Omental fat pad (tissue), 4 donors: Measurements from ENCODE around the gene SHF. TPM values are rescaled to one million over a fixed set of nuclear protein-coding genes. Genes with fewer than 3 reads are reported as not detected.
A peak's percentile ranks its signal among the peaks of the same experiment; 100 is the strongest.

Experiments used
- ATAC-seq: fragments of 150-250 bp; one replicate; pipeline ENCODE4 v1.9.1; 2016; ENCODE audit warnings: mild to moderate bottlenecking, moderate library complexity; ENCODE audit not compliant: low FRiP score
- DNase-seq: peaks from one replicate; pipeline ENCODE4 v3.0.0-alpha.2; 2019; ENCODE audit warnings: low spot score
- total RNA-seq, 4 donors: library from RNA; depleted of rRNA; stranded (reverse); fragments of >200 nt; gene quantifications; one replicate each; pipeline ENCODE4 v1.1.0, GENCODE V29; 2016
- TF ChIP-seq, protein P1 (sequence below), 3 donors: fragments of 450-650 bp; IDR thresholded peaks; one replicate each; pipeline ENCODE4 v1.5.1; 2016 to 2017; ENCODE audit warnings: antibody characterized with exemption in 3 of 3, mild to moderate bottlenecking in 3 of 3, moderate library complexity in 2 of 3

SHF gene
- total RNA-seq, 4 donors from 2014 or later: 1.9 to 10.5 (median 3.7) TPM

DNA sequence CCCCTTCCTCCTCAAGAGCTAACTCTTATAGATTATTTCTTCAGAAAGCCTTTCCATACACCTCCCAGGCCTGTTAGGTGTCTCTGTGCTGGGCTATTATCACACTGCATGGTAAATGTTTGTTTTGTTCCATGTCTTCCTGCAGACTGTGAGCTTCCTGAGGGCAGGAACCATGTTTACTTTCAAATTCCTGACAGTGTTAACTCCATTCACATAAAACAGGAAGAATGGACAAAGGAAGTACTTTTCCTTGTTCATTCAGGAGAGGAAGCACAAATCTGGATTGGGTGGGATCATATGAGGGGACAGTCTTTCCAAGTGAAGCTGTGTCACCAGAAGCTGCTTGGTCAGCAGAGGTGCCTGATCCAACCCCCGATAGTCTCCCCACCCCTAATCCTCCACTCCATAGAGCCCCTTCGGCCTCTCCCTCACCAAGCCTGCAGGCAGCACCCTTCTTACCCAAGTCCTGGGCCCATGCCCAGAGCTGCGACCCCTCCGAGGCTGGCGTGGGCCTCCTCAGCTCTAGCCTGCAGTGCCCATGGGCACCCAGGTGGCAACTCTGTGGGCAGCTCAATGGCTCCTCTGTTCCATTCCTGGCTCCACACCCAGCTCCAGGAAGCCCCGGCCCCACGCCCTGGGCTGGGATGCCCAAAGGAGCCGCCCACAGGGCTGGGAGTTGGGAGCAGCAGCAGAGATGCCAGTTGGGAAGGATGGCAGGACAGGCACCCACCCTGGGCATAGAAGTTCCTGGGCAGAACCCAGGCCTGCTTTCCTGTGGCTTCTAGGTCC is 6.9 kb downstream of the SHF start:
- ATAC-seq: no peak
- TF ChIP-seq, protein P1, sequence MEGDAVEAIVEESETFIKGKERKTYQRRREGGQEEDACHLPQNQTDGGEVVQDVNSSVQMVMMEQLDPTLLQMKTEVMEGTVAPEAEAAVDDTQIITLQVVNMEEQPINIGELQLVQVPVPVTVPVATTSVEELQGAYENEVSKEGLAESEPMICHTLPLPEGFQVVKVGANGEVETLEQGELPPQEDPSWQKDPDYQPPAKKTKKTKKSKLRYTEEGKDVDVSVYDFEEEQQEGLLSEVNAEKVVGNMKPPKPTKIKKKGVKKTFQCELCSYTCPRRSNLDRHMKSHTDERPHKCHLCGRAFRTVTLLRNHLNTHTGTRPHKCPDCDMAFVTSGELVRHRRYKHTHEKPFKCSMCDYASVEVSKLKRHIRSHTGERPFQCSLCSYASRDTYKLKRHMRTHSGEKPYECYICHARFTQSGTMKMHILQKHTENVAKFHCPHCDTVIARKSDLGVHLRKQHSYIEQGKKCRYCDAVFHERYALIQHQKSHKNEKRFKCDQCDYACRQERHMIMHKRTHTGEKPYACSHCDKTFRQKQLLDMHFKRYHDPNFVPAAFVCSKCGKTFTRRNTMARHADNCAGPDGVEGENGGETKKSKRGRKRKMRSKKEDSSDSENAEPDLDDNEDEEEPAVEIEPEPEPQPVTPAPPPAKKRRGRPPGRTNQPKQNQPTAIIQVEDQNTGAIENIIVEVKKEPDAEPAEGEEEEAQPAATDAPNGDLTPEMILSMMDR (IDR thresholded peaks at IDR 0.05): no peak
- no peak for DNase-seq

- DNase-seq (no peak), ATAC-seq (no peak)
- TF ChIP-seq, protein P1 (IDR thresholded peaks at IDR 0.05): no peak
These were observed 7.6 kb downstream of the SHF start for GRCh38 chr15:45180201-45180600.

GRCh38 chr15:45179221-45179985 is 8.4 kb downstream of the SHF start:
- no peak for DNase-seq
- TF ChIP-seq, protein P1 (IDR thresholded peaks at IDR 0.05): peak in 1 of 3 donors; percentile 0
- ATAC-seq: no peak

DNA sequence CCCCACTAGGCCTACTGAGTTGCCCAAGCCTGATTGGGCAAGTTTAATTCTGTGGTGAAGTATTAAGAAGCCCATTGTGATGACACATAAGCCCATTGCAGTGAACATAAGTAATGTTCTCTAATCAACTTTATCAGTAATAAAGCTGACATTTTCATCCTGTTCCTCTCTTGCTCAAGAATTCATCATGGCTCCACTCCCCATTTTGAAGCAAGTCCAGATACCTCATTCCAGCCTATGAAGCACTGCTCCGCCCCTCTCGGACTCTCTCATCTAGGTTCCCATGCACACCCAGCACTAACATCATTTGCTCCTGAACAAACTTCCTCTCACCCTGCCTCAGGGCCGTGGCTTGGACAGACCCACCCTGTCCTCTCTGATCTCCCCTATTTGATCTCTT is 10.5 kb downstream of the SHF start:
- DNase-seq (no peak), ATAC-seq (peak; percentile 79)
- TF ChIP-seq, protein P1 (IDR thresholded peaks at IDR 0.05): no peak

DNA sequence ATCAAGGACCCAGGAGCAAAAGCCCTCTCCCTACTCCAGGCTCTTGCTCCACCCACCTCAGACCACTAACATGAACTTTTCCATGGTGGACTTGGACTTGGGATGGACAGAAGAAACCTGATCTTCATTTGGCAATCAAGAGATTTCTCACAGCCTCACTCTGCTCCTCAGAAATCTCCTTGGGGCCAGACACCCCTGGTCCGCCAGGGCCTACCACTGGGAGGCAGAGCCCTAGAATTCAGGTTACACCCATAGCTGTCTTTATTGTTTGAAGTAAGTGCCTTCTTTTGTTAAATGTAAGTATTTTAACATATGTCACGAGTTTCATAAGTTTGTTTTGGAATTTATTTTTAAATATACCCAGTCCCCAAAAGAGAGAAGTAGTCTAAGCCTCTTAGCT is 13.2 kb downstream of the SHF start:
- DNase-seq (no peak), ATAC-seq (no peak)
- TF ChIP-seq, protein P1 (IDR thresholded peaks at IDR 0.05): no peak

GRCh38 chr15:45174069-45174468 is 13.7 kb downstream of the SHF start:
- TF ChIP-seq, protein P1 (IDR thresholded peaks at IDR 0.05): no peak
- ATAC-seq: no peak

More at GRCh38 chr15:45174069-45174468, 13.7 kb downstream of the SHF start:
- no peak for DNase-seq
